Measurements from ENCODE around the gene CACFD1. TPM values are rescaled to one million over a fixed set of nuclear protein-coding genes. Genes with fewer than 3 reads are reported as not detected.

Gene CACFD1
- polyA plus RNA-seq, 1 donor from 2014 or later, result 75.4 TPM

GRCh38 chr9:133436681-133437080 lies 23.1 kb upstream of the CACFD1 start:
- no peak for TF ChIP-seq SMC3 (conservative IDR thresholded peaks at IDR 0.05; ENCODE audit: poor library complexity)
- no peak for TF ChIP-seq RAD21 (conservative IDR thresholded peaks at IDR 0.05)
- TF ChIP-seq EZH2 (IDR thresholded peaks at IDR 0.05; ENCODE audit: borderline replicate concordance, insufficient read depth, low read length, poor library complexity, severe bottlenecking), result no peak
- no peak for TF ChIP-seq TAF1 (IDR thresholded peaks at IDR 0.05; ENCODE audit: low read depth)
- TF ChIP-seq, protein P1, sequence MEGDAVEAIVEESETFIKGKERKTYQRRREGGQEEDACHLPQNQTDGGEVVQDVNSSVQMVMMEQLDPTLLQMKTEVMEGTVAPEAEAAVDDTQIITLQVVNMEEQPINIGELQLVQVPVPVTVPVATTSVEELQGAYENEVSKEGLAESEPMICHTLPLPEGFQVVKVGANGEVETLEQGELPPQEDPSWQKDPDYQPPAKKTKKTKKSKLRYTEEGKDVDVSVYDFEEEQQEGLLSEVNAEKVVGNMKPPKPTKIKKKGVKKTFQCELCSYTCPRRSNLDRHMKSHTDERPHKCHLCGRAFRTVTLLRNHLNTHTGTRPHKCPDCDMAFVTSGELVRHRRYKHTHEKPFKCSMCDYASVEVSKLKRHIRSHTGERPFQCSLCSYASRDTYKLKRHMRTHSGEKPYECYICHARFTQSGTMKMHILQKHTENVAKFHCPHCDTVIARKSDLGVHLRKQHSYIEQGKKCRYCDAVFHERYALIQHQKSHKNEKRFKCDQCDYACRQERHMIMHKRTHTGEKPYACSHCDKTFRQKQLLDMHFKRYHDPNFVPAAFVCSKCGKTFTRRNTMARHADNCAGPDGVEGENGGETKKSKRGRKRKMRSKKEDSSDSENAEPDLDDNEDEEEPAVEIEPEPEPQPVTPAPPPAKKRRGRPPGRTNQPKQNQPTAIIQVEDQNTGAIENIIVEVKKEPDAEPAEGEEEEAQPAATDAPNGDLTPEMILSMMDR (IDR thresholded peaks at IDR 0.05; ENCODE audit: poor library complexity, severe bottlenecking), result no peak
- no peak for TF ChIP-seq POLR2AphosphoS5 (IDR thresholded peaks at IDR 0.05)
- no peak for TF ChIP-seq EP300 (conservative IDR thresholded peaks at IDR 0.05; ENCODE audit: poor library complexity, severe bottlenecking)
- no peak for TF ChIP-seq MXI1 (conservative IDR thresholded peaks at IDR 0.05; ENCODE audit: poor library complexity, severe bottlenecking)
- no peak for TF ChIP-seq REST (IDR thresholded peaks at IDR 0.05; ENCODE audit: borderline replicate concordance)
- Histone ChIP-seq H3F3A (ENCODE audit: insufficient read depth, low read length, poor library complexity, severe bottlenecking) (no peaks in the 10 kb centered on the region), H3K4me3 (ENCODE audit: low read length) (no peak overlapping the region), H2AFZ (ENCODE audit: low read depth, low read length) (no peak overlapping the region), H3K27ac (ENCODE audit: low read length) (no peak overlapping the region), H4K20me1 (ENCODE audit: insufficient read depth) (no peaks in the 10 kb centered on the region), H3K9me3 (ENCODE audit: low read length) (no peaks in the 10 kb centered on the region), H3K9me2 (ENCODE audit: insufficient read depth, low read length) (no peaks in the 10 kb centered on the region), H3K36me3 (ENCODE audit: insufficient read depth, low read length) (no peaks in the 10 kb centered on the region), H3K4me2 (ENCODE audit: low read length) (no peak overlapping the region), H3K79me2 (replicated peaks; ENCODE audit: insufficient read depth, low read length) (no peaks in the 10 kb centered on the region), H3K27me3 (ENCODE audit: insufficient read depth, low read depth, low read length) (no peaks in the 10 kb centered on the region), H3K9ac (ENCODE audit: low read length) (no peak overlapping the region)

DNA sequence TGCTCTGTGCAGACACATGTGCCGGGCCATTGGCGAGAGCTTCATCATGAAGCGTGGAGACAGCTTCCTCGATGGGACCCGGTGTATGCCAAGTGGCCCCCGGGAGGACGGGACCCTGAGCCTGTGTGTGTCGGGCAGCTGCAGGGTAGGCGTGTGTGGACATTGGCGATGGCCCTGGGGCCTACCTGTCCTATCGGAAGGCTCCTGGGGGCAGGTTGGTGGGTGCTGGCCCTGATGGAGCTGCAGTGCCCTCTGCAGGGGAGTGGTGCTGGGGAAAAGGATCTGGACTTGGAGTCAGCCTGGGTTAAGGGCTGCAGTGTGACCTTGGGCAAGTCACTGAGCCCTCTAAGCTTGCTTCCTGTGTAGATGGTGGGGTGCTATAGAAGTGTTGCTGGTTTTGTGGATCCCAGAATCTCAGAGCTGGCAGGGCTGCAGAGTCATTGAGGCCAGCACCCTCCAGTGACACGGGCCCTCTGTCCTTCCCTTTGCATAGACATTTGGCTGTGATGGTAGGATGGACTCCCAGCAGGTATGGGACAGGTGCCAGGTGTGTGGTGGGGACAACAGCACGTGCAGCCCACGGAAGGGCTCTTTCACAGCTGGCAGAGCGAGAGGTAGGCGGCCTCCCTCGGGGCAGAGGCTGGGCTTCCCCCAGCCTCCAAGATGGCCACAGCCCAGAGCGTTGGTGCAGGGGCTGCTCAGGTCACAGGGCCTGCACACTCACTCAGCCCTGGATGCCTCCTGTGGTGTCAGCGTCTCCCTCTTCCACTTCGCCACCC lies 21.8 kb upstream of the CACFD1 start:
- no peaks in the 10 kb centered on the region for H3K36me3 ChIP-seq (ENCODE audit: insufficient read depth, low read length)
- H3K27me3 ChIP-seq (ENCODE audit: insufficient read depth, low read depth, low read length), result no peaks in the 10 kb centered on the region
- no peak overlapping the region for H3K9ac ChIP-seq (ENCODE audit: low read length)
- H3K9me3 ChIP-seq (ENCODE audit: low read length), result no peaks in the 10 kb centered on the region
- H3K4me2 ChIP-seq (ENCODE audit: low read length), result no peak overlapping the region
- no peak overlapping the region for H2AFZ ChIP-seq (ENCODE audit: low read depth, low read length)
- no peak overlapping the region for H3K27ac ChIP-seq (ENCODE audit: low read length)
- no peaks in the 10 kb centered on the region for H3K9me2 ChIP-seq (ENCODE audit: insufficient read depth, low read length)
- TF ChIP-seq TAF1 (IDR thresholded peaks at IDR 0.05; ENCODE audit: low read depth) (no peak), RAD21 (conservative IDR thresholded peaks at IDR 0.05) (no peak), SMC3 (conservative IDR thresholded peaks at IDR 0.05; ENCODE audit: poor library complexity) (no peak), MXI1 (conservative IDR thresholded peaks at IDR 0.05; ENCODE audit: poor library complexity, severe bottlenecking) (no peak), POLR2AphosphoS5 (IDR thresholded peaks at IDR 0.05) (no peak), EZH2 (IDR thresholded peaks at IDR 0.05; ENCODE audit: borderline replicate concordance, insufficient read depth, low read length, poor library complexity, severe bottlenecking) (no peak), REST (IDR thresholded peaks at IDR 0.05; ENCODE audit: borderline replicate concordance) (no peak), EP300 (conservative IDR thresholded peaks at IDR 0.05; ENCODE audit: poor library complexity, severe bottlenecking) (no peak)
- TF ChIP-seq, protein P1 (IDR thresholded peaks at IDR 0.05; ENCODE audit: poor library complexity, severe bottlenecking), result no peak
- H3K4me3 ChIP-seq (ENCODE audit: low read length), result no peak overlapping the region
- no peaks in the 10 kb centered on the region for H4K20me1 ChIP-seq (ENCODE audit: insufficient read depth)
- no peaks in the 10 kb centered on the region for H3F3A ChIP-seq (ENCODE audit: insufficient read depth, low read length, poor library complexity, severe bottlenecking)
- no peaks in the 10 kb centered on the region for H3K79me2 ChIP-seq (replicated peaks; ENCODE audit: insufficient read depth, low read length)
